H54 (cell line): ENCODE results near the gene CD9.

Source experiments
- DNase-seq: peaks from one replicate; pipeline ENCODE4 v3.0.0; 2011; ENCODE audit warnings: low spot score, mixed read lengths; ENCODE audit not compliant: insufficient read length
- FAIRE-seq: peaks from 3 replicates; lab custom pipeline; 2011; peaks lifted over from hg19 to GRCh38; lab: Jason Lieb, UNC
- POLR2A ChIP-seq: IDR thresholded peaks from 2 replicates; pipeline ENCODE4 v1.6.1; 2011; ENCODE audit warnings: low read depth, mild to moderate bottlenecking, low read length

CD9 gene

GRCh38 chr12:6280672-6281071 lies 80.5 kb downstream of the CD9 start:
- TF ChIP-seq POLR2A = no peak
- no peak for DNase-seq
- FAIRE-seq = no peak

GRCh38 chr12:6281081-6281809 lies 81.0 kb downstream of the CD9 start:
- no peak for TF ChIP-seq POLR2A
- FAIRE-seq (no peak), DNase-seq (no peak)

- TF ChIP-seq POLR2A = no peak
- DNase-seq (no peak), FAIRE-seq (no peak)
These were observed 82.2 kb downstream of the CD9 start for GRCh38 chr12:6282453-6282840.

GRCh38 chr12:6284273-6284672 lies 84.1 kb downstream of the CD9 start:
- FAIRE-seq (no peak), DNase-seq (no peak)
- no peak for TF ChIP-seq POLR2A

GRCh38 chr12:6285063-6285477 lies 84.9 kb downstream of the CD9 start:
- DNase-seq = peak; percentile 75
- peak; percentile 58 for FAIRE-seq
- no peak for TF ChIP-seq POLR2A

GRCh38 chr12:6285532-6286306 lies 85.5 kb downstream of the CD9 start:
- no peak for TF ChIP-seq POLR2A
- no peak for FAIRE-seq
- DNase-seq = no peak
